Posterior vena cava (tissue), 2 donors: ENCODE results near the gene ERRFI1. TPM values are rescaled to one million over a fixed set of nuclear protein-coding genes. Genes with fewer than 3 reads are reported as not detected.

Experiments
- DNase-seq: peaks from one replicate; pipeline ENCODE4 v3.0.0-alpha.2; 2020; ENCODE audit warnings: low spot score
- intact Hi-C, 2 donors: fragments of 100-400 bp; cut with DNase I; formaldehyde crosslinking; loops; one replicate each; pipeline versions ENCODE4 v1.14.1 to v1.14.2; 2022 to 2023
- total RNA-seq, 2 donors: library from RNA; stranded (reverse); fragmentation: NEBNext Ultra II Directional; extraction: Animal tissue kit (Norgen Biotek cat#: 25700); gene quantifications; one replicate each; pipeline ENCODE4 v1.2.1, GENCODE V29; 2021
- donor health status: DM: yes; HTN: yes; CAD: no.
- donor health status: DM: yes; HTN: yes; CAD: no.

Gene ERRFI1
- total RNA-seq, 2 donors from 2014 or later = 84.4 to 151 TPM

- no peak for DNase-seq
- intact Hi-C loops = no loop called here
Observed at GRCh38 chr1:8023287-8023994, 2.7 kb downstream of the ERRFI1 start.

DNA sequence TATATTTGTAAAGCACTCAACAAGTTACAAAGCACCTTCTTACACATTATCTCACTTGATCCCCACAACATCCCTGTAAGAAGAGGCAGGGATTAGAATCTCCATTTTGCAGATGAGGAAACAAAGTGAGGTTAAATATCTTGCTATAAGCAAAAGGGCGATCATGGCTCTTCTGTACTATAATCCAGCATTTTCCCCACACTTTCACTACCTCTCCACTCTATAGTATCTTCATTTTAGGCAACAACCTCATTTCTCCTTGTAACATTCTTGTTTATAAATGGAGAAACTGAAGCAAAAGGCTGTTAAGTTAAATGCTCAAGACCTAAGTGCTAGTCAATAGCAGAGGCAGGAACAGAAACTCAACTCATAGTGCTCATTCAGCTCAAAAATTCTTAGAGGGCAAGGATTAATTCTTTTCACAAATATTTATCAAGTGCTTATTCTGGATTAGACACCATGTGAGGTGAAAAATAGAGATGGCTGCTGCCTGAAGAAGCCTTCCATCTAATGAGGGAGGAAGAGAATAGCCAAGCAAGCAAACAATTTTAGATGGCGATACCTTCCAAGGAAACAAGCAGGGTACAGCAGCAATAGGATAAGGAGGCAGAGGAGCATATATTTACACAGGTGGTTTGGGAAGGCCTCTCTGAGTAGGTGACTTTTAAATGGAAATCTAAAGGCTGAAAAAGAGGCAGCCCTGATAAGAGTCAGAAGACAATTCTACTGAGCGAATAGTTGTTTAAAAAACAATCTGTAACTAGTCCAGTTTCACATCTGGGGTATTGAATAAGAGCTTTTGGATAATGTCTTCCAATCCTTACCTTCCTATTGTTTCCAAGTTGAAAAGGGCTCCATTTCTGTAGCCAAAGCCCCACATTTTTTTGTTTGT lies 3.5 kb downstream of the ERRFI1 start:
- intact Hi-C loops = no loop called here

GRCh38 chr1:8021676-8022266 lies 4.3 kb downstream of the ERRFI1 start:
- DNase-seq = no peak
- intact Hi-C loops = no loop called here

More for the DNA sequence above, 3.5 kb downstream of the ERRFI1 start:
- DNase-seq = no peak

GRCh38 chr1:8020032-8020431 lies 6.1 kb downstream of the ERRFI1 start:
- intact Hi-C loops = no loop called here
- no peak for DNase-seq

DNA sequence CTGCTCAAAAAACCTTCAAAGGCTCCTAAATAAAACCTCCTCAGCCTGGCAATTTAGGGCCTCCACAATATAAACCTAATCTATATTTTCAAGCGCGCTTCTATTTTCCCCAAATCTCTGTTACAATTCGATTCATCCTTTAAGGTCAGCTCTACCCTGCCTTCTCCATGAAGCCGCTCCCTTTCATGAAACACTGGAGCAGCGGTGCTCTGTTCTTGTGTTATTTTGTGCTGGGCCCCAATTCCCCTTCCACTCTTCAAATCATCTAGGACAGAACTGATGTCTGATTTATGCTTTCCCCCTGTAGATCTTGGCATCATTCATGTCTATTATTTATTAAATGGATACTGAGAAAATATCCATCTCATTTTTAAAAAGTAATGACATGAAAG lies 6.9 kb downstream of the ERRFI1 start:
- no peak for DNase-seq
- intact Hi-C loops = loop anchor here in 1 of 2 donors (10.0 kb wide), 1 partner anchor 326 kb away; no protein-coding TSS in a partner anchor

DNA sequence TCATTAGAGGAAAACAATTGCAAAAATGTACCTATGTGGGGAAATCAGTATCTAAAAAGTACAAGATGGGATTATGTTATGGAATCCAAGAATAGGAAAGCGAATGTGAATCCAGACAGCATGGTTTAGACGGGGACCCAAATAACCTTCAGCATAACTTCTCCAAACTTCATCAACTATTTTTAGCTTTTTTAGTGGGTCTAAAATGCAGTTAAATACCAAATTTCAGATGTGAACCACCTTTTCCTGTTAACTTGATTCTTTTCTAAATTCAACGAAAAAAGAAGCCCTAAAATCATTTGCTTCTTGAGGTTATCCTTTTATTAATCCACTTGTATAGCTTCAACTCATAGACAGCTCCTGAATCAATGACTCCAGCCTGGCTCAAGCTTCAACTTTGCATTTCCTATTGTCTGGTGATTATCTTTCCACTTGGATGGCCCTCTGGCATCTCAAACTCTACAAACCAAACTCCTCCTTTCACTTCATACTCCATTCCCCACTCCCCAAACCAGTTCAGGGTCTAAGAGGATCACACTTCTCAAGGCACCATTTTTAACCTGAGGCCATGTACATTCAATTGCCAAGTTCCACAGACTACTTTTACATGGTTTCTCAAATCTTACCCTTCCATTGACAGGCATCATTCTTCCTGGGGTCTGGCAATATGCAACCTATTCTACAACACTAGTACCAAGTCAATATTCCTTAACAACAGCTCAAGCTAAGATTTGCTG lies 7.4 kb downstream of the ERRFI1 start:
- DNase-seq = no peak
- intact Hi-C loops = loop anchor here in 1 of 2 donors (10.0 kb wide), 1 partner anchor 326 kb away; no protein-coding TSS in a partner anchor

GRCh38 chr1:8017495-8018197 lies 8.5 kb downstream of the ERRFI1 start:
- DNase-seq = no peak
- intact Hi-C loops = loop anchor here in 1 of 2 donors (10.0 kb wide), 1 partner anchor 327 kb away; no protein-coding TSS in a partner anchor

- DNase-seq = no peak
- intact Hi-C loops = loop anchor here in 1 of 2 donors (10.0 kb wide), 1 partner anchor 328 kb away; no protein-coding TSS in a partner anchor
Observed at GRCh38 chr1:8016895-8017241, 9.2 kb downstream of the ERRFI1 start.

DNA sequence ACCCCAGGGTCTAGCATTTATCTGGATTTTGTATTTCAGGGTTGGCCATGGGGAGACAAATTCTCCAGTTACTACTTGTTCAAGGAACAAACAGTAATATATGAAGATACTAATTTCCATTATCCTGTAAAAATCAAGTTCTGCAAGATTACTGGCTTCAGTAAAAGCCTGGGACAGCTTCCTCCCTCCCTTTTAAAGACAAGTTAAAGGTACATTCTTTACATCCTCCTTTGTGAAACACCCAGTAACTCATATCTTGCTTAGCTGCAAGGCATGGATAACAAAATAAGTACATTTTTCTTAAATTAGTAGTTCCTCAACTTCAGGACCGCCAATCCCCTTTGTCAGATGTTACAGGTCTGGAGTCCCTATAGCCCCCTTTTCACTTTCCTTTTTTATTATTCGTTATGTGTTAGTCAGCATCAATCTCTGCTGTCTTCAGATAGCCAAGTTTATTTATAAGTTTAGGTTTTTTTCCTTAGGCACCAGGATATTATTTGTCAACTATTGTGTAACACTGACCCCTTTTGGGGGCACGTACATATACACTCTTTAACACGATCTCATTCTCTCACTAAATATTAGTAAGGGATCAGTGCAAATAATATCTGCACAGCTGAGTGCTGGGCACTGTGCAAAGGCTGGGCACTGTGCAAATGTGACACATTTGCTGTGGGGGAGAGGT lies 9.8 kb downstream of the ERRFI1 start:
- intact Hi-C loops = loop anchor here in 1 of 2 donors (10.0 kb wide), 1 partner anchor 328 kb away; no protein-coding TSS in a partner anchor
- DNase-seq = no peak

DNA sequence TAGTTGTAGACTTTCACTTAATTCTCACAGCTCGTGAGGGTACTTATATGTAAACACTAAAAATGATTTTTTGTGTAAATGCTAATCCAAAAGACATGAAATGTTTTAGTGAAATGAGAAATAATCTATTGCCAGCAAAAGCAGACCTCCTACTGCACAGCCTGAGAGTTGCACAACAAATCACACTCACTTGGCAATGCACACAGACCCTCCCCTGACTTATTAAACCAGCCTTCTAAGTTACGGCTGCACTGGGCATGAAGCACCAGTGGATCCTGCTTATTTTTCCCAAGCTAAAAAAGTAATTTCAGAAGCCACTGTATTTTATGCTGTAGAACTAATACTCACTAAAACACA lies 10.3 kb downstream of the ERRFI1 start:
- DNase-seq = no peak
- intact Hi-C loops = loop anchor here in 1 of 2 donors (10.0 kb wide), 1 partner anchor 329 kb away; no protein-coding TSS in a partner anchor

DNA sequence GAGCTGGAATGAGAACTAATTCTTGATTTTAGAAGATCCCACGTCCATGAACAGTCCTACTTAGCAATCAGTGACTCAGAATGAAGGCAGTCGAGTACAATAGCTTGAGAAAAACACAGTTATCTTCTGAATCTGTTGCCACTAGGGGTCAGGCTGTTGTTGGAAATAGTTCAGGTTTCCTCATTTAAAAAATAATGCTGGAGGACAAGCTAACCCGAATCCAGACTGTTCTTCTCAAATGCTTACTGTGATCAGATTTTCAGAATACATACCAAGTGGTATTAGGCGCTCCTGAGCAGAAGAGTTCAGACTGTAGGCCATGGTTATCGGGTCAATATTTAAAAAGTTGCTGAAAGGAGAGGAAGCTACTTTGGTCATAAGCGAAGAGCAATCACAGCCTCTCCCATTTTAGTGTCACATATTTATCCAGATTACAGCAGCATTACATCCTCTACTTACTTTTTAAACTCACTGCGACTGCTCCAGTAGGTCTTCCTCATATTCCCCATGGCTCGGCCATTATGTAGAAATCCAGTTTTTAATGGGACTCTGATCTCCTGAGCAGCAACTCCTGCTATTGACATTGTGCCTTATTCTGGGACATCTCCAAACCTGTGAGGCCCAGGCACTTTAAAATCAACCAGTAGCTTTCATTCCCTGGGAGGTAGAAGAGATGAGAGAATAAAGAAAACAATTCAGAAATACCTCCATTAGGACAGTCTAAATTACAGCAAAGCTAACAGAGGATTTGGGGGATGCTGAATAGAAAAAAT lies 10.9 kb downstream of the ERRFI1 start:
- intact Hi-C loops = loop anchor here in 1 of 2 donors (10.0 kb wide), 1 partner anchor 330 kb away; no protein-coding TSS in a partner anchor
- DNase-seq = no peak

DNA sequence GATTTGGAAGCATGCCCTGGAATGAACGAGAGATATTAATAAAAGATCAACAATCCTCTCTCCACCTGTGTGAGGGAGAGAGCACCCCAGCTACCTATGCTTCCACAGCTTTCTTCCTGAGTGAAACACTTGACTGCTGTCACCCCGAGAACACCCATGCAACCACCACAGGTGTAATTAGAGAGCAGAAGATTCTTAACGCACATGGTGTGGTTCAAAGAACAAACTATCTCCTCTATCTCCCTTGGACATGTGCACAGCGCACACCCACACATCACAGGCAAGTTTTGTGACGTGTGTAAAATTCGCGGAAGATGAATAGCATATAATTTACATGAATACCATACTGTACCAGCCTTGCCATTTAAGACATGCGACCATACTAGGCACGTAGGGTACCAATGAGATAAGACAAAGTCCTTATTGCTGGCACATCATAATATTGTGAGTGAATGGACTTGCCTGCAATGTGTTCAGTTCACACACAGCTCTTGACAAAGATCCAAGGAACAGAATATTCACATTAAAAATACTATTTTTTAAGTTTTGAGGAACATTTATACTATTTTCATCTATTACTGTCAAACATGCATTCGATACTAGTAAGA lies 11.6 kb downstream of the ERRFI1 start:
- intact Hi-C loops = loop anchor here in 1 of 2 donors (10.0 kb wide), 1 partner anchor 330 kb away; no protein-coding TSS in a partner anchor

GRCh38 chr1:8013800-8014199 lies 12.3 kb downstream of the ERRFI1 start:
- intact Hi-C loops = loop anchor here in 1 of 2 donors (10.0 kb wide), 1 partner anchor 331 kb away; no protein-coding TSS in a partner anchor

More for the DNA sequence above, 11.6 kb downstream of the ERRFI1 start:
- DNase-seq = no peak

DNA sequence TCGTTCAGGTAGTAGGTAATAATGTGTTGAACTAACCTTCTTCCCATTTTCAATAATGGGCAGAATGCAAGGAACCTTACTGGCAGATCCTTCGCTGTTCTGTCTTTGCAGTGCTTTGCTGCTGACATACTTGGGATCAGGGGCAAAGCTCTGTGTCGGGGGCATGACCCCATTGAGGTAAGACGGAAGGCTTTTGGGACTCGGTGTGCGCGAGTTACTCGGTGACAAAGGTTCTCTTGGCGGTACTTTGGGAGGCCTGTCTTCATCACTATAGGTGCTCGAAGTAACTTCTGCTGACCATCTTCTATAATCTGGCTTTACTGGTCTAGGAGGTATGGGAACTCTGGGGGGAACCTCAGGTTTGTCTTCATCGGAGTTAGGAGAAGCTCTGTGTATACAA lies 12.7 kb downstream of the ERRFI1 start:
- no peak for DNase-seq
- intact Hi-C loops = loop anchor here in 1 of 2 donors (10.0 kb wide), 1 partner anchor 331 kb away; no protein-coding TSS in a partner anchor

More at GRCh38 chr1:8013800-8014199, 12.3 kb downstream of the ERRFI1 start:
- DNase-seq = no peak

DNA sequence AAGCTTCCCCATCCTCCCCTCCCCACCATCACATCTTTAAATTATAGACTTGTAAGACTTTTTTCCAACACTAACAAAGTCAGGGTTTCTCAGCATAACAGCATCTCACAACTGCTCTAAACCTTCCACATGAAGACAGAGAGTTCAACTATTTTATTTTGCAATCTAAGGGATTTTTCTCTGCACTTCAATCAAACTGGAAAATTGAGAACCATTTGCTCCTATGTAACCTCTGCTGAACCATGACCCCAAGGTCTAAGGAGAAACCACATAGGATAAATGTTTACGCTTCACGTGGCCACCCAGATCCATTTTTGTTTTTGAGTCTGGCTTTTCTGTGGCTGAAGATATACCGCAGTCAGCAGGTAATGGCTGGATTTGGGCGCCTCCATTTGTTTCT lies 13.2 kb downstream of the ERRFI1 start:
- intact Hi-C loops = loop anchor here in 1 of 2 donors (10.0 kb wide), 1 partner anchor 332 kb away; no protein-coding TSS in a partner anchor
- no peak for DNase-seq
